Amygdala (tissue), 56 donors: ENCODE measurements around the gene TPSB2.
"Not testable (repeated sequence)": the region's sequence is repeated elsewhere in the genome, so short reads cannot be mapped to it uniquely, and the experiment has no call there.

Experiments
- DNase-seq, 56 donors: peaks; one replicate each; lab custom pipeline; 2025; lab: John Stamatoyannopoulos, UW

TPSB2 gene

GRCh38 chr16:1209081-1209480 is 20.9 kb downstream of the TPSB2 start:
- DNase-seq = no peak

- DNase-seq = no peak
Observed at GRCh38 chr16:1208239-1208830, 21.6 kb downstream of the TPSB2 start.

GRCh38 chr16:1206786-1207185 is 23.2 kb downstream of the TPSB2 start:
- DNase-seq = no peak

- no peak for DNase-seq
Observed at GRCh38 chr16:1206326-1206725, 23.7 kb downstream of the TPSB2 start.

- no peak for DNase-seq
Observed at GRCh38 chr16:1204933-1205332, 25.1 kb downstream of the TPSB2 start.

- DNase-seq = no peak
Observed at GRCh38 chr16:1202274-1202673, 27.7 kb downstream of the TPSB2 start.

- DNase-seq = no peak
Observed at GRCh38 chr16:1201444-1201843, 28.5 kb downstream of the TPSB2 start.

- DNase-seq = no peak
Observed at GRCh38 chr16:1200014-1200627, 29.9 kb downstream of the TPSB2 start.

GRCh38 chr16:1199347-1200013 is 30.5 kb downstream of the TPSB2 start:
- no peak for DNase-seq

- DNase-seq = not testable (repeated sequence)
Observed at GRCh38 chr16:1198671-1199346, 31.2 kb downstream of the TPSB2 start.

GRCh38 chr16:1198194-1198593 is 31.8 kb downstream of the TPSB2 start:
- DNase-seq = no peak

- no peak for DNase-seq
Observed at GRCh38 chr16:1197237-1197866, 32.6 kb downstream of the TPSB2 start.

- DNase-seq = no peak
Observed at GRCh38 chr16:1196494-1196893, 33.5 kb downstream of the TPSB2 start.

- DNase-seq = no peak
Observed at GRCh38 chr16:1195393-1195666, 34.7 kb downstream of the TPSB2 start.

GRCh38 chr16:1194665-1195392 is 35.2 kb downstream of the TPSB2 start:
- DNase-seq = peak in 2 of 56 donors; percentile 11 to 13

GRCh38 chr16:1193825-1194581 is 36.0 kb downstream of the TPSB2 start:
- no peak for DNase-seq

- peak in 11 of 56 donors; percentile 3 to 65 (median 21) for DNase-seq
Observed at GRCh38 chr16:1193143-1193824, 36.7 kb downstream of the TPSB2 start.

- no peak for DNase-seq
Observed at GRCh38 chr16:1192384-1193073, 37.5 kb downstream of the TPSB2 start.

- not testable (repeated sequence) for DNase-seq
Observed at GRCh38 chr16:1190789-1191188, 39.2 kb downstream of the TPSB2 start.
